CD8-positive, alpha-beta memory T cell (primary cell): ENCODE results near the gene CIITA. TPM values are rescaled to one million over a fixed set of nuclear protein-coding genes. Genes with fewer than 3 reads are reported as not detected.
A peak's percentile ranks its signal among the peaks of the same experiment; 100 is the strongest.

Experiments used
- CTCF ChIA-PET: fragments of 350-600 bp; sonication (Branson Sonifier 250); formaldehyde crosslinking; loops from one replicate; lab custom pipeline; 2021; ENCODE audit warnings: antibody characterized with exemption; lab: Charles Lee
- POLR2A ChIA-PET: fragments of 350-600 bp; sonication (Branson Sonifier 250); formaldehyde crosslinking; loops from one replicate; lab custom pipeline; 2021; ENCODE audit warnings: antibody characterized with exemption; lab: Charles Lee
- DNase-seq, 5 donors: peaks; one replicate each; pipeline versions ENCODE4 v3.0.0 to v3.0.0-alpha.2; 2020 to 2022; ENCODE audit warnings: mixed read lengths in 1 of 5
- H3K27ac ChIP-seq: one replicate; pipeline ENCODE4 v1.7.0; 2013; ENCODE audit warnings: low read depth, mild to moderate bottlenecking, low read length, moderate library complexity
- H3K27me3 ChIP-seq: 2 replicates; pipeline ENCODE4 v1.7.0; 2013; ENCODE audit warnings: low read length, mild to moderate bottlenecking; ENCODE audit not compliant: insufficient read depth, poor library complexity, severe bottlenecking
- H3K36me3 ChIP-seq: 2 replicates; pipeline ENCODE4 v1.7.0; 2013; ENCODE audit warnings: mild to moderate bottlenecking, low read length, moderate library complexity; ENCODE audit not compliant: insufficient read depth
- H3K4me1 ChIP-seq: 2 replicates; pipeline ENCODE4 v1.7.0; 2013; ENCODE audit warnings: mild to moderate bottlenecking, low read length, moderate library complexity; ENCODE audit not compliant: insufficient read depth
- H3K4me3 ChIP-seq: 2 replicates; pipeline ENCODE4 v1.7.0; 2013; ENCODE audit warnings: mild to moderate bottlenecking, low read length
- H3K9me3 ChIP-seq: 2 replicates; pipeline ENCODE4 v1.7.0; 2013; ENCODE audit warnings: mild to moderate bottlenecking, low read length
- H3K27ac Mint-ChIP-seq, 8 donors: one replicate each; pipeline ENCODE4 v1.8.0; 2020 to 2021; ENCODE audit warnings: mixed read lengths in 8 of 8, mild to moderate bottlenecking in 6 of 8, inconsistent platforms in 3 of 8, moderate library complexity in 3 of 8
- H3K27me3 Mint-ChIP-seq, 2 donors: one replicate each; pipeline ENCODE4 v1.8.0; 2020 to 2021; ENCODE audit warnings: mixed read lengths in 2 of 2, mild to moderate bottlenecking in 1 of 2, moderate library complexity in 1 of 2
- H3K36me3 Mint-ChIP-seq, 3 donors: one replicate each; pipeline ENCODE4 v1.8.0; 2020 to 2021; ENCODE audit warnings: mixed read lengths in 3 of 3, inconsistent platforms in 1 of 3, mild to moderate bottlenecking in 1 of 3
- H3K4me1 Mint-ChIP-seq, 3 donors: one replicate each; pipeline ENCODE4 v1.8.0; 2020 to 2021; ENCODE audit warnings: mixed read lengths in 3 of 3, inconsistent platforms in 1 of 3, mild to moderate bottlenecking in 1 of 3
- H3K4me3 Mint-ChIP-seq, 7 donors: one replicate each; pipeline ENCODE4 v1.8.0; 2020 to 2021; ENCODE audit warnings: mixed read lengths in 7 of 7, mild to moderate bottlenecking in 6 of 7, moderate library complexity in 4 of 7, inconsistent platforms in 2 of 7
- H3K9me3 Mint-ChIP-seq, 5 donors: one replicate each; pipeline ENCODE4 v1.8.0; 2020 to 2022; ENCODE audit warnings: mixed read lengths in 5 of 5, mild to moderate bottlenecking in 3 of 5, moderate library complexity in 2 of 5, inconsistent platforms in 1 of 5
- polyA plus RNA-seq: library from polyadenylated mRNA; unstranded; fragments of 300-500 nt; fragmentation: Illumina TruSeq; gene quantifications from one replicate; pipeline ENCODE4 v1.2.3, GENCODE V29; 2021
- total RNA-seq, 2 experiments: library from RNA; stranded (reverse); gene quantifications; one replicate each; pipeline ENCODE4 v1.2.3, GENCODE V29; 2021

Gene CIITA
- total and polyA plus RNA-seq, 3 experiments from 2014 or later = 2.8 to 11.9 (median 11.9) TPM

DNA sequence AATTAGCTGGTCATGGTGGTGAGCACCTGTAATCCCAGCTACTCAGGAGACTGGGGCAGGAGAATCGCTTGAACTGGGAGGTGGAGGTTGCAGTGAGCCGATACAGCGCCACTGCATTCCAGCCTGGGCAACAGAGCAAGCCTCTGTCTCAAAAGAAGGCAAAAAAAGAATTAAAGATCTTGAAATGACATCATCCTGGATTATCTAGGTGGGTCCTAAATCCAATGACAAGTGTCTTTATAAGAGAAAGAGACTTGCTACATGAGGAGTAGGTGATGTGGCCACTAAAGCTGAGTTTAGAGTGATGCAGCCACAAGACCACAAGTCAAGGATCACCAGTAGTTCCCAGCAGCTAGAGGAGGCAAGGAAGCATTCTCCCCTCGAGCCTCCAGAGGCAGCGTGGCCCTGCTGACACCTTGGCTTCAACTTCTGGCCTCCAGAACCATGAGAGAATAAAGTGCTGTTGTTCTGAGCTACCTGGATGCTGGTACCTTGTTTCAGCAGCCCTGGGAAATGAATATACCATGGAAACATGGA is 15.8 kb downstream of the CIITA start:
- Mint-ChIP-seq H3K9me3 (no peaks in the 10 kb centered on the region), H3K4me3 (no peak overlapping the region), H3K27ac (no peak overlapping the region), H3K27me3 (peaks cover 0 to 3% of the 10 kb centered on the region in 2 donors), H3K36me3 (peaks cover 0 to 1% (median 0%) of the 10 kb centered on the region in 3 donors), H3K4me1 (peaks cover 2 to 14% (median 6%) of the 10 kb centered on the region in 3 donors)
- no peaks in the 10 kb centered on the region for H3K4me1 ChIP-seq
- H3K36me3 ChIP-seq = no peaks in the 10 kb centered on the region
- no peak overlapping the region for H3K27ac ChIP-seq
- ChIA-PET POLR2A (no interaction called here), CTCF (interaction anchor here (0.9 kb wide), 1 partner anchor 26 kb away, joined by 4 read pairs; no protein-coding TSS in a partner anchor)
- no peak overlapping the region for H3K4me3 ChIP-seq
- DNase-seq = no peak
- no peaks in the 10 kb centered on the region for H3K27me3 ChIP-seq
- H3K9me3 ChIP-seq = no peaks in the 10 kb centered on the region

DNA sequence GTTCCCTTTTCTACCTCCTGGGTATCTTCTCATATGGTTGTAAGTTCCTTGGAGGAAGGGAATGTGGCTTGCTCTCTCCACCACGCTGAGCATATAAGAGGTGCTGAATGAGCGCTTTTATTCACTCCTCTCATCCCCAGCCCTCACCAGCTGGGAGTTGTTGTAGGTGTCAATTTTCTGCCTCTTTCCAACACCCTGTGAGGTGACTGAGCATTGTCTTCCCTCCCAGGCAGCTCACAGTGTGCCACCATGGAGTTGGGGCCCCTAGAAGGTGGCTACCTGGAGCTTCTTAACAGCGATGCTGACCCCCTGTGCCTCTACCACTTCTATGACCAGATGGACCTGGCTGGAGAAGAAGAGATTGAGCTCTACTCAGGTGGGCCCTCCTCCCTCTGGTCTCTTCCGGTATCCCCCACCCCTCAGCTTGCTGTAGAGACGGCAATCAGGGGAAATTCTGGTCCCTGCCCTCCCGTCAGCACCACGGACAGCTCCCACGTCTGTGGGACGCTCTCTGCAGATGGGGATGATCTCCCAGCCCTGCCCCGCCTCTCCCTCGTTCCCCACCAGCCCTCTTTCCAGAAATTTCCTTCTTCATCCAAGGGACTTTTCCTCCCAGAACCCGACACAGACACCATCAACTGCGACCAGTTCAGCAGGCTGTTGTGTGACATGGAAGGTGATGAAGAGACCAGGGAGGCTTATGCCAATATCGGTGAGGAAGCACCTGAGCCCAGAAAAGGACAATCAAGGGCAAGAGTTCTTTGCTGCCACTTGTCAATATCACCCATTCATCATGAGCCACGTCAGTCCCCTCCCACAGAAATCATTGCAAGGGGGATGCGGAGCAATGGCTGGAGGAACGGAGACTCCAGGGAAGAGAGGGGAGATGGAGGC is 18.3 kb downstream of the CIITA start:
- Histone ChIP-seq H3K4me3 (no peak overlapping the region), H3K27me3 (no peaks in the 10 kb centered on the region), H3K4me1 (no peaks in the 10 kb centered on the region), H3K9me3 (no peaks in the 10 kb centered on the region), H3K27ac (no peak overlapping the region), H3K36me3 (no peaks in the 10 kb centered on the region)
- peak overlapping the region in 1 of 7 donors; percentile 3 for H3K4me3 Mint-ChIP-seq
- peaks cover 2 to 14% (median 6%) of the 10 kb centered on the region in 3 donors for H3K4me1 Mint-ChIP-seq
- no peak overlapping the region for H3K27ac Mint-ChIP-seq
- peaks cover 0 to 3% (median 0%) of the 10 kb centered on the region in 3 donors for H3K36me3 Mint-ChIP-seq
- H3K9me3 Mint-ChIP-seq = no peaks in the 10 kb centered on the region
- POLR2A ChIA-PET = no interaction called here
- CTCF ChIA-PET = interaction anchor here (1.0 kb wide), 1 partner anchor 18 kb away, joined by 3 read pairs; the partner anchor contains the start of gene CIITA
- peak in 2 of 5 donors; percentile 33 to 51 for DNase-seq
- H3K27me3 Mint-ChIP-seq = no peaks in the 10 kb centered on the region

DNA sequence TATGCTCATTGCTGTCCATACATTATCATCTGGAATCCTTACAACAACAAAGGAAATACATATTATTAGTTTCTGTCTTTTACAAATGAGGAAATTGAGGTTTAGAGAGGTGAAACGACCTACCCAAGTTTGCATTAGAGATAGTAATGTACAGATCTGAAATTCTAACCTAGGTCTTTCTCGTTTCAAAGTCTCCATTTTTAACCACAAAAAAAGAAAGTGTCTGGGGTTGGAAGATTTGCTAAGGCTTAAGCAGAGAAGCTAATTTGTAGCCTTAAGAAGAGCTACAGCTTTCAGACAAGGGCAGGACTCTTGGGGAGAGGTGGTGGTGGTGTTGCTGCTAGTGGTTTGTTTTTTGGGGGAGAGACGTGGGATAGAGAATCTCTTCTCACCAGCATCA is 19.2 kb downstream of the CIITA start:
- H3K27me3 ChIP-seq = no peaks in the 10 kb centered on the region
- H3K9me3 ChIP-seq = no peaks in the 10 kb centered on the region
- no peaks in the 10 kb centered on the region for H3K36me3 ChIP-seq
- no peak overlapping the region for H3K4me3 ChIP-seq
- Mint-ChIP-seq H3K27ac (peak overlapping the region in 2 of 8 donors; percentile 25 to 50), H3K9me3 (no peaks in the 10 kb centered on the region), H3K36me3 (peaks cover 0 to 4% (median 3%) of the 10 kb centered on the region in 3 donors), H3K4me1 (peaks cover 2 to 14% (median 6%) of the 10 kb centered on the region in 3 donors), H3K27me3 (no peaks in the 10 kb centered on the region), H3K4me3 (peak overlapping the region in 1 of 7 donors; percentile 3)
- no peak overlapping the region for H3K27ac ChIP-seq
- DNase-seq = no peak
- ChIA-PET POLR2A (no interaction called here), CTCF (interaction anchor here (1.0 kb wide), 1 partner anchor 19 kb away, joined by 3 read pairs; the partner anchor contains the start of gene CIITA)
- no peaks in the 10 kb centered on the region for H3K4me1 ChIP-seq

DNA sequence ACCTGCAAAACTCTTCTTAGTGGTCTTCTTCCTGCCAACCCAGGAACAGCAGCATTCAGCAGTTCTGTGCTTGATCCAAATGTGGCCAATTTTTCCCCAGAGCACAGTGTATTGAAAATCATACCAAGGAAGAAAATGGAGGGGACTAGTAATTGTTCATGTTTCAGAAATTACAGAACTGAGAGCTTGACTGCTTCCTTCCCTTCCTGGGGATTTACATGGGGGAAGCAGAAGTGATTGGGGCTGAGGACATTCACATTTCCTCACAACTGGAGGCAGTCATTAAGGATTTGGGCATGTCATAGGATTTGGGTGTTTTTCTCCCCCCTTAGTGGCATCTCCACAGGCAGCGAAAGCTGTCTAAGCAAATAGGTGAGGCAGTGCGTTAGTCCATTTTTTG is 19.7 kb downstream of the CIITA start:
- Histone ChIP-seq H3K36me3 (no peaks in the 10 kb centered on the region), H3K4me3 (no peak overlapping the region), H3K4me1 (no peaks in the 10 kb centered on the region), H3K27me3 (no peaks in the 10 kb centered on the region), H3K27ac (no peak overlapping the region), H3K9me3 (no peaks in the 10 kb centered on the region)
- Mint-ChIP-seq H3K9me3 (no peaks in the 10 kb centered on the region), H3K36me3 (peaks cover 0 to 4% (median 3%) of the 10 kb centered on the region in 3 donors), H3K27me3 (no peaks in the 10 kb centered on the region), H3K4me1 (peaks cover 2 to 14% (median 6%) of the 10 kb centered on the region in 3 donors), H3K27ac (no peak overlapping the region), H3K4me3 (no peak overlapping the region)
- no peak for DNase-seq
- ChIA-PET CTCF (no interaction called here), POLR2A (no interaction called here)

DNA sequence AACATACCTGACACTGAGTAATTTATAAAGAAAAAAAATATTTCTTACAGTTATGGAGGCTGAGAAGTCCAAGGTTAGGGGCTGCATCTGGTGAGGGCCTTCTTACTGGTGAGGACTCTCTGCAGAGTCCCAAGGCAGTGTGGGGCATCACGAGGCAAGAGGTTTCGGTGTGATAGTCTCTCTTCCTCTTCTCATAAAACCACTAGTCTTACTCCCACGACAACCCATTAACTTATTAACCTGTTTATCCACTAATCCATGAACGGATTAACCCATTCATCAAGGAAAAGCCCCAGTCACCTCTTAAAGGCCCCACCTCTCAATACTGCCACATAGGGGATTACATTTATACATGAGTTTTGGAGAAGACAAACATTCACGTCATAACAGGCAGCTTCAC is 20.1 kb downstream of the CIITA start:
- no peaks in the 10 kb centered on the region for H3K9me3 Mint-ChIP-seq
- ChIA-PET CTCF (interaction anchor here (1.1 kb wide), 1 partner anchor 21 kb away, joined by 3 read pairs; no protein-coding TSS in a partner anchor), POLR2A (no interaction called here)
- peak overlapping the region in 1 of 8 donors; percentile 17 for H3K27ac Mint-ChIP-seq
- Histone ChIP-seq H3K4me3 (no peak overlapping the region), H3K27ac (no peak overlapping the region), H3K27me3 (no peaks in the 10 kb centered on the region), H3K9me3 (no peaks in the 10 kb centered on the region), H3K4me1 (no peaks in the 10 kb centered on the region), H3K36me3 (no peaks in the 10 kb centered on the region)
- H3K4me3 Mint-ChIP-seq = no peak overlapping the region
- DNase-seq = no peak
- H3K36me3 Mint-ChIP-seq = peaks cover 0 to 4% (median 3%) of the 10 kb centered on the region in 3 donors
- H3K27me3 Mint-ChIP-seq = no peaks in the 10 kb centered on the region
- H3K4me1 Mint-ChIP-seq = peaks cover 2 to 14% (median 6%) of the 10 kb centered on the region in 3 donors

DNA sequence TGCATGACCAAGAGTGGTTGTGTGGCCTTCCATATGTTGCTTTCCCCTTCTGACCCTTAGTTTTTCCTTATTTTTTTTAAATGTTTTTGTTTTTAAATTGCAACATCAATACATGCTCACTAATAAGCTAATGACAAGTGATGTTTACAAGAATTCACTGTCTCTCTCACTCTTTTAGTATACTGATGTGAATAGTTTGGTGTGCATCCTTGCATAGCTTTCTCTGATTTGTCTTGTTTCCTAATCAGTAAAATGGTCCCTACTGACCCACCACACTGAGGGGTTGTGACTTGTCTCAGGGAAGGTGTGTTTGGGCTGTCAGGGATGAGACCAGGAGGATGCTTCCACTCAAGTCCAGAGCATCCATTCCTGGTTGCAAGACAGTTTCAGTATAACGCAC is 26.0 kb downstream of the CIITA start:
- Mint-ChIP-seq H3K27me3 (no peaks in the 10 kb centered on the region), H3K4me1 (no peaks in the 10 kb centered on the region), H3K36me3 (peaks cover 7 to 21% (median 11%) of the 10 kb centered on the region in 3 donors), H3K27ac (no peak overlapping the region), H3K4me3 (no peak overlapping the region), H3K9me3 (peaks cover 0 to 5% (median 3%) of the 10 kb centered on the region in 5 donors)
- CTCF ChIA-PET = no interaction called here
- Histone ChIP-seq H3K4me3 (no peak overlapping the region), H3K36me3 (no peaks in the 10 kb centered on the region), H3K27ac (no peak overlapping the region), H3K4me1 (no peaks in the 10 kb centered on the region), H3K9me3 (no peaks in the 10 kb centered on the region), H3K27me3 (no peaks in the 10 kb centered on the region)
- DNase-seq = no peak
- POLR2A ChIA-PET = no interaction called here

DNA sequence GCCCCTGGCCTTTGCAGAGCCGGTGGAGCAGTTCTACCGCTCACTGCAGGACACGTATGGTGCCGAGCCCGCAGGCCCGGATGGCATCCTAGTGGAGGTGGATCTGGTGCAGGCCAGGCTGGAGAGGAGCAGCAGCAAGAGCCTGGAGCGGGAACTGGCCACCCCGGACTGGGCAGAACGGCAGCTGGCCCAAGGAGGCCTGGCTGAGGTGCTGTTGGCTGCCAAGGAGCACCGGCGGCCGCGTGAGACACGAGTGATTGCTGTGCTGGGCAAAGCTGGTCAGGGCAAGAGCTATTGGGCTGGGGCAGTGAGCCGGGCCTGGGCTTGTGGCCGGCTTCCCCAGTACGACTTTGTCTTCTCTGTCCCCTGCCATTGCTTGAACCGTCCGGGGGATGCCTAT is 29.5 kb downstream of the CIITA start:
- no peaks in the 10 kb centered on the region for H3K4me1 ChIP-seq
- Mint-ChIP-seq H3K9me3 (peaks cover 0 to 5% (median 3%) of the 10 kb centered on the region in 5 donors), H3K4me3 (no peak overlapping the region), H3K27me3 (peaks cover 0 to 1% of the 10 kb centered on the region in 2 donors), H3K36me3 (peaks cover 7 to 24% (median 13%) of the 10 kb centered on the region in 3 donors), H3K4me1 (no peaks in the 10 kb centered on the region), H3K27ac (no peak overlapping the region)
- DNase-seq = no peak
- no peak overlapping the region for H3K27ac ChIP-seq
- H3K9me3 ChIP-seq = no peaks in the 10 kb centered on the region
- no peaks in the 10 kb centered on the region for H3K36me3 ChIP-seq
- H3K27me3 ChIP-seq = no peaks in the 10 kb centered on the region
- ChIA-PET POLR2A (no interaction called here), CTCF (interaction anchor here (0.6 to 2.4 kb wide), 2 partner anchors 13 to 169 kb away, joined by 3 to 7 read pairs; no protein-coding TSS in a partner anchor)
- H3K4me3 ChIP-seq = no peak overlapping the region
